ENCODE measurements around the gene CCBE1. TPM values are rescaled to one million over a fixed set of nuclear protein-coding genes. Genes with fewer than 3 reads are reported as not detected.

CCBE1 gene
- polyA plus RNA-seq, 10 donors: 3.2 to 10.7 (median 4.1) TPM

DNA sequence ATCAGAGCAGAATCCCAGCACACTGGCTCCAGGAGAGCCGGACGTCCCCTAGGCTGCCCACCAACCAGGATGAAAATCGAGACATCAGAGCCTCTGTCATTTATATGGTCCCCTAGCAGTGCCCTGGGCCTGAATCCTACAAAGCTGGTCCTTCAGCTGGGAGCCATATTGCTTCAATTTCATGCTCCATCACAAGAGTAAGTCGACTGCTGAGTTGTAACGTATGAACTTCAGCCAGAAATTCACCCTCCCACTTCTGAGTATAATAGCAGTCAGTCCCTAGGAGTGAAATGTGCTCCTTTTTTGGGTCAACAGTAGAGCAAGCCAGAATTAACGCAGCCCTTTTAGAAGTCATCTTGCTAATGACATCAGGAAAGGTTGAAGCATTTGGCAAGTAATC is 126.4 kb downstream of the CCBE1 start:
- DNase-seq: peak in 1 of 3 donors; percentile 19

DNA sequence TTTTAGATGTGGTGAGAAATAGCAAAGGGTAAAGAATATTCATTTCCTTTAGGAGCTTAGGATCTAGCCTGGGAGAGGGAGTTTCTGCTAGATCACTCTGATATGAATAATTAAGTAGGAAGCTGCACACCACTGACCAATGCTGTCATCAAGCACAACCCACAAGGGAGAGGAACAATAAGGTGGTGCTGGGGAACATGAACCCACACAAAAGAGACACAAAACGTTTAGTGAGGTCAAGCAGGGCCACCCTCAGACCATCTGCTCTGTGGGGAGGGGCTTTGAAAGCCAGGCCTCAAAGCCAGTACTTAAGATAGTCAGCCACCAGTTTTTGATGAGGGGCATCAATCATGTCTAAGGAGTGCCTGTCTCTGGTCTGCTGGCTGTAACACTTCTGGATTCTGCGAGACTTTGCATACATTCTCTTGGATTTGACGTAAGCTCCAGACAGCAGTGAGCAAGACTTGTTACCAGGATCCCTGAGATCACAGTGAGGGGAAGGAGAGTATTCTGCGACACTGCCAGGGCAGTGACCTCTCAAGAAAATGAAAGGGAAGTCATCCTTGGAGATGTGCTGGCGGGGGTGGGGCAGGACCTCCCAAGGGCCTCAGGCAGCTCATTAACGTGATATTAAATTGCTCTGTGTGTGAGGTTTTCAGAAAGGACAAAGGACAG is 127.0 kb downstream of the CCBE1 start:
- DNase-seq: no peak

GRCh38 chr18:59569390-59569791 is 127.8 kb downstream of the CCBE1 start:
- no peak for DNase-seq

DNA sequence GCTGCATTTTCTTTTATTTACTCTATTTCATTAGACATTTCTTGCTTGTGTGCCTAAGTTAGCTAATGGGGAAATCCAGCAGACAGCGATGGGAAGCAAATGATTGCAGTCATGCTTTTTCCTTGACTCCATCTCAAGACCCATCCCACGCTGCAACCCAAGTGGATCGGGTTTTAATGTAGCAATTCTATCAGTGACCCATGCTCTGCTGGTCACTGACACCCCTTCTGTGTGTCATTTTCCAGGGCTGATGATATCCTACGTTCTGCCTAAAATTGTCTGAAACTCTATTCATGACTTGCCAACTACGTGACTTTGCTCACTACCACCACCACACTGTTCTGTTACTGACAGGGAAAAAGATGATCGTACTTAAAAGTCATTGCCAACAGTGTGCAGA is 129.8 kb downstream of the CCBE1 start:
- DNase-seq: peak in 1 of 3 donors; percentile 18

- peak in 1 of 3 donors; percentile 36 for DNase-seq
These were observed 130.7 kb downstream of the CCBE1 start for GRCh38 chr18:59566533-59566971.

- no peak for DNase-seq
These were observed 131.3 kb downstream of the CCBE1 start for GRCh38 chr18:59565957-59566356.

DNA sequence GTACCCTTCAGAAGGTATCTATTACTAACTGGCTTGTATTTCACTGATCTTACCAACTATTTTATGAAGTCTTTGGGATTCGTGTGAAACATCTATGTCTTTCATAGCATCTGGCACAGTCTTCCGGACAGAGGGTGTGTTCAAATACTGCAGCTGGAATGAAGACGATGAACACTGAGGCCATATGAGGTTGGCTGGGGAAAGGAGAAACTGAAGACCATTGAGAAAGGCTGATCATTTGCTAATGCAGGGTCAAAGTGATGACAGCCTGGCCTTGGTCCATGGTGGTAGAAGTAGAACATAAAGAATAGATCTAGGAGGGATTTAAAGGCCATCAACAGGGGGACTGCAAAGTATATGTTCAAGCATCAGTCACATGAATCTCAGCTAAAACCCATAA is 132.7 kb downstream of the CCBE1 start:
- DNase-seq: peak in 1 of 3 donors; percentile 31

- no peak for DNase-seq
These were observed 133.9 kb downstream of the CCBE1 start for GRCh38 chr18:59563176-59563785.

DNA sequence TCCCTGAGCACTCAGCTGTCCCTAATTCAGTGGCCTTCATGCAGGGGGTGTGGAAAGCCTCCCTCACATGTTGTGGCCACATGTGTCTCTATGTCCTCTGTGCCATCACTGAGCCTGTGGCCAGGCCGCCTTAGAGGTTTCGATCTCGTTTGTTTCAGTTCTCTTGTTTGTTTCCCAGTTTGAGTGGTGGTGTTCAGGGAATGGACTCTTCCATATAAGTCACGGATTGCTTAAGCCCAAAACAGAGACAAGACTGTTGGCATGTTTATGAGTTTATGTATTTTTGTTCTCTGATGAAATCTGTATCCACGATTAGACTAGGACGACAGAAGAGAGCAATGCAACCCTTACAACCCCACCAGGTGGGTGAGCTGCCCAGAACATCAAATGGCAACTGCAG is 134.5 kb downstream of the CCBE1 start:
- DNase-seq: no peak

DNA sequence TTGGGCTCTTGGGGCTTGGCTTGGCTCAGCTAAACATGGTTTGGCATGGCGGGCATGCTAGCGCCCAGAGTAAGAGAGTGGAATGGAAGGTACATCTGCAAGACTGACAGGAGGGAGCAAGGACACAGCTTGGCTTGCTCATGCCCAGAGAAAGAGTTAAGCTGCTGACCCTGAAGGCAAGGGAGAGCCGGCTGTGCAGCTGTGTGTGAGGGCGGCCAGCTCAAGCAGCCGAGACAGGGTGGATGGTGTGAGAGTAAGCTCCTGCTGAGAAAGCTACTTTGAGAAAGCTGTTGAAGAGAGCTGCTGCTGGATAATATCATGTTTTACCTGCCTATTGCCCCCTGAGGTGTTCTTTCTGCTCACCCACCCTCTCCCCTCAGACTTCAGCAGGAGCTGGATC is 135.6 kb downstream of the CCBE1 start:
- DNase-seq: peak in 1 of 3 donors; percentile 51

DNA sequence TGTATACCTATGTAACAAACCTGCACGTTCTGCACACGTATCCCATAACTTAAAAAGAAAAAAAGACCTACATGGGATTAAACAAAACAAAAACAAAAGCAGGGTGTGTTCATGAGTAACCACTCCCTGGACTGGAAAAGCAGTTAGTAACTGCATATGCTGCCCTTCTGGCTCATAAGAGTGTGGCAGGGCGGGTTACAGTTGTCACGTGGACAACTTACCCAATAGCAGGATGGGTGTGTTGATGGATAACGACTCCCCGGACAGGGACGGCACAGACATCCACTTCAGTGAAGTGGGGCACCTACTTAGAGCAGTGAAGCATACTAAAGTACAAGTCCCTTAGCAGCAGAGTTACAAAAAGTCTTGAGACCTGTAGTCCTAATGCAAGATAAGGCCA is 136.7 kb downstream of the CCBE1 start:
- DNase-seq: no peak

- DNase-seq: no peak
These were observed 137.7 kb downstream of the CCBE1 start for GRCh38 chr18:59559528-59559927.

GRCh38 chr18:59555995-59556659 is 141.1 kb downstream of the CCBE1 start:
- peak in 1 of 3 donors; percentile 29 for DNase-seq

- no peak for DNase-seq
These were observed 142.4 kb downstream of the CCBE1 start for GRCh38 chr18:59554796-59555335.

- DNase-seq: no peak
These were observed 143.9 kb downstream of the CCBE1 start for GRCh38 chr18:59553273-59553870.

DNA sequence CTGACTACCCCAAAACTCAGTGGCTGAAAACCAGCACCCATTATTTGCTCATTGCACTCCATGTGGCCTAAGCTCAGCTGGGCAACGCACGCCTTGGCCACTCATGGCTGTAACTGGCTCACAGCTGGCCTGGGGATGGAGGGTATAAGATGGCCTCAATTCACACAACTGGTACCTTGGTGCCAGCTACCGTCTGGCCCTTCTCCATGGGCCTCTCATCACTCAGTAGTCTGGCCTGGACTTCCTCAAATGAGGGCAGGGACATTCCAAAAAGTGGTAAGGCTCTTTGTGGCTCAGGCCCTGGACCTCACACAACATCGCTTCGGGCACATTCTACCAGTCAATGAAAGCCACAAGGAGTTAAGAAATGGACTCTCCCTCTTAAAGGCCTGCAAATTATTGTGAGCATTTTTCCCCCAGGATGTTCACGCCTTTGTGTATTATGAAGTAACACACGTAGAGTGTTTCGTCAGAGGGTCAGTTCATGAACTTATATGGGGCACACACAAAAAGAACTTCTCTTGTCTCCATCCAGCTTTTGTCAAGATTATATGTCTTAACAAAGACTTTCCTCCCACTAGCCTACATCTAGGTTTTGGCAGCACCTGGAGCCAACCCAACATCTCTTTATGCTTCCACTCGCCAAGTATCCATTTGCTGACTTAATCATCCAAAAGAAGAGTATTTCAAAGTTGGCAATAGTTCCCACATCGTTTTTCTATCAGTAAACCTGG is 145.2 kb downstream of the CCBE1 start:
- DNase-seq: no peak

DNA sequence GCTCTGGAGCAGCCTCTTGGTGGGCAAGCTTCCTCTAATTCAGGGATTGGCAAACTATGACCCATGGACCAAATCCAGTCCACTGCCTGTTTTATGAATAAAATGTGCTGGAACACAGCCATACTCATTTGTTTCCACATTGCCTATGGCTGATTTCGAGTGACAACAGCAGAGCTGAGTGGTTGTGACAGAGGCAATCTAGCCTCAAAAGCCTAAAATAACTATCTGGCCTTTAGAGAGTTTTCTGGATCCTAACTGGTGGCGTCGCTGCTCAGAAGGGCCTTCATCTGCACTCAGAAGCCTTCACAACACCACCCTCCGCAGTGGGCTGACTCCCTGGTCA is 147.1 kb downstream of the CCBE1 start:
- peak in 1 of 3 donors; percentile 22 for DNase-seq

- peak in 1 of 3 donors; percentile 35 for DNase-seq
These were observed 147.6 kb downstream of the CCBE1 start for GRCh38 chr18:59549503-59550173.

DNA sequence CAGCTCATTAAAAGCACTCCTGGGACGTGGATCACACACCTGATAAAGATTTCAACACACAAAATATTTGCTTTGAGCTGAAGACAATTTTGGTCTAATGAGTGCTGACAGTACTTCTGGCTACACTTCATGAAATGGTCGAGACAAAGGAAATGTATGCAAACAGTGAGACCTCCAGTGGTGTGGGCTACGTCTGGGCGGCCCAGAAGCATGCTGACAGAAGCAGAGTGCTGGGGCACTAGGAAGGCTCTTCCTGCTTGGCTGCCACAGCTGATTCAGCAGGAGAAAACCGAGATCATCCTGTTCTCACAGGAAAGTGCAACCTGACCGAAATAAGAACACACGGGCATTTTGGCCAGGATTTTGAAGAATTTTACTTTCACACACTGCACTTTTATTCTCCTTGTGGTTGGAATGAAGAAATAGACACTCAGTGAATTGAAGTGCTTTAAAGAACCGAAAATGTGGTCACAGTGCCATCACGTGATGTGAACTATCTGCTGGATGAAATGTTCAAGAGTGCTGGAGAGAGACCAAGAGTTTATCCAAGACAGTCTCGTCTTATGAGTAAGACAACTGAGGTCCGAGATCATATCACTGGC is 149.5 kb downstream of the CCBE1 start:
- peak in 2 of 3 donors; percentile 33 to 67 for DNase-seq

DNA sequence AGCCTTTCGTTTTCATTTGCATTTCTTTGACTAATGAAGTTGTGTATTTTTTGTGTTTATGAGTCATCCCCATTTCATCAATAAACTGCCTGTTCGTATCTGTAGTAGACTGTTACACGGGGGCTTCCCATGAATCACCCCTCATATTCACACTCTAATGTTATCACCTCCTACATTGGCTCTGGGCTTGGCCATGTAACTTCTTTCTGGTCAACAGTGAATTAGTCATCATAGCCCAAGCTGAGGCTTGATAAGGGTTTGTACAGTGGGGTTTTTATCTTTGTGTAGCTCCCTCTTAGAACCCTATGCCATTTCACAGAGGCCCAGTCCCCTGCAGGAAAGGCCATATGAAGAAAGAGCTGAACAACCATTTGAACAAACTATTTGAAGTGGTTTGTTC is 151.0 kb downstream of the CCBE1 start:
- DNase-seq: no peak

DNA sequence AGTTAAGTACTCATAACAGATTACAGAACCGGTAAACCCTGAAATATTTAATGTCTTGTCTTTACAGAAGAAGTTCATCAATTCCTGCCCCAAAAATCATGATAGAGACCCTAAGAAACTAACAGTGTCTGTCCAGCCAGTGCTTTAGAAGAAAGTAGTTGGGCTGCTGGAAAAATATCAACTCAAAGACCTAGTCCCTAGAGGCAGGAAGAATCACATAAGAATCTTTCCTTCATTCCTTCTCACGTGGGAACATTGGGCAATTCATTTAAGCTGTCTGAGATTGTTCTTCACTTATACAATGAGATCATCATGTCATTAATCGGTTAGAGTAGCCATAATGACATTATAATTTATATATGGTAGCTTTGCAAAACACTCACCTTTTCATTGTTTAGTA is 156.4 kb downstream of the CCBE1 start:
- no peak for DNase-seq
